ENCODE data around the gene CCBE1.

CCBE1 gene

DNA sequence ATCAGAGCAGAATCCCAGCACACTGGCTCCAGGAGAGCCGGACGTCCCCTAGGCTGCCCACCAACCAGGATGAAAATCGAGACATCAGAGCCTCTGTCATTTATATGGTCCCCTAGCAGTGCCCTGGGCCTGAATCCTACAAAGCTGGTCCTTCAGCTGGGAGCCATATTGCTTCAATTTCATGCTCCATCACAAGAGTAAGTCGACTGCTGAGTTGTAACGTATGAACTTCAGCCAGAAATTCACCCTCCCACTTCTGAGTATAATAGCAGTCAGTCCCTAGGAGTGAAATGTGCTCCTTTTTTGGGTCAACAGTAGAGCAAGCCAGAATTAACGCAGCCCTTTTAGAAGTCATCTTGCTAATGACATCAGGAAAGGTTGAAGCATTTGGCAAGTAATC, 126.4 kb downstream of the CCBE1 start:
- DNase-seq (ENCODE audit: low read depth in 2 of 2), result no peak

- no peak for DNase-seq (ENCODE audit: low read depth in 2 of 2)
Observed at GRCh38 chr18:59570101-59570775, 127.0 kb downstream of the CCBE1 start.

GRCh38 chr18:59569390-59569791, 127.8 kb downstream of the CCBE1 start:
- DNase-seq (ENCODE audit: low read depth in 2 of 2), result no peak

- no peak for DNase-seq (ENCODE audit: low read depth in 2 of 2)
Observed at GRCh38 chr18:59567431-59567830, 129.8 kb downstream of the CCBE1 start.

DNA sequence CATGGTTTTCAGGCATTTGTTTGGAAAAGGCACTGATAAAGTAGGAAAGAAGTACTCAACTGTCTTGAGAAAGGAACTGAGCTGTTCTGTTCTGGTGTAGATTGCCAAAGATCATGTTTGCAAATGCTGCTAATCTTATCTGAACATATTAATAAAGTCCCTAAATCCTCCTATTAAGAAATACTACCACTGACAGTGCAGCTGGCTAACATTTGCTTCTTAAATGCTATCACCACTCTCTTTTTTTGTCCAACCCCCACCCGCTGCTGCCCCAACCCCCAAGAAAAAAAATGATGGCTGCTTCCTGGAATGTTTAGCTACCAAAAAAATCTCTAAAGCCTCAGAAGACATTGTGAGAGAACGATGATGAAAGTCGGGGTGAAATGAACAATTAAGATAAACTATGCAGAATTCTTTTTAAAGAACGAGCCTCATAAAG, 130.7 kb downstream of the CCBE1 start:
- DNase-seq (ENCODE audit: low read depth in 2 of 2), result no peak

DNA sequence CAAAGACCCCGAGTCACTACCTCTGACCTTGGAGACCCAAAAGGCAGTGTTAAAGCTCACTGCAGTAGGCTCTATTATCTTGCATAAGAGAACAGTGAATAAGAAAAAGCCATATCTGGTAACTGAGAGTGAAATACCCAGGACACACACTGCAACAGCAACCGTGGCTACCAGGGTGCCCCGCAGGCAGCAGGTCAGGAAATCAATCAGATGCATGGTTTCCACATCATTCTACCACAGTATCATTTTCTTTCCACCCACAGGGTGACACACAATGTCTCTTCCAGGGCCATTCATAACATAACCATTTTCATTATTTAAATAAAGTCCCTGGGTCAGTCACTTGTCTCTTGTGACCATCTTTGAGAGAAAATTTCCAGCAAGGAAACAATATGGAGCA, 131.3 kb downstream of the CCBE1 start:
- DNase-seq (ENCODE audit: low read depth in 2 of 2), result no peak

GRCh38 chr18:59564561-59564960, 132.7 kb downstream of the CCBE1 start:
- DNase-seq (ENCODE audit: low read depth in 2 of 2), result no peak

DNA sequence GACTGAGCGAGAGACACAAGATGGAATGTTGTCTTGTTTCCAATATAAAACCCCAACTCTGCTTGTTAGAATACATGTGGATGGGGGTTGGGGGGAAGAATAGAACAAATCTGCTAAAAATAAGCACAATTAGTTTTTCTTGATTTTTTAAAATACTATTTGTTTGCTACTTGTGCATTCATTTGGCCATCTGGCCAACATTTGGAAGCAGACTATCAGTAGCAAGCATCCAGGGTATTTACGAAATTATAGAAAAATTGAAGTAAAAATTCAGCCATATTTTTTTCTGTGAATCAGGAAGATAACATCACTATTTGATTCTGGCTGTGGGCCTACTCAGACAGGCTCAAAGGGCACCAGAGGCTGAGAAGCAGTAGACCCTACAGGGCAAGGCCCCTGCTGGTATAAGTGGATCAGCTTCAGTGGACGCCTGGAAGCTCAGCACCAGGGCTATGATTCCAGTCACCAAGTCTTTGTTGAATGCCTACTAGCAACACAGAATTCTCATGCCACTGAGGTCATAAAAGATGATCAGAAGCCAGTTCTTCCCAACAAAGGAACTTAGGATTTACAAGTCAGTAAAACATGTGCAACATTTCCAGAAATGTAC, 133.9 kb downstream of the CCBE1 start:
- no peak for DNase-seq (ENCODE audit: low read depth in 2 of 2)

- no peak for DNase-seq (ENCODE audit: low read depth in 2 of 2)
Observed at GRCh38 chr18:59562751-59563150, 134.5 kb downstream of the CCBE1 start.

DNA sequence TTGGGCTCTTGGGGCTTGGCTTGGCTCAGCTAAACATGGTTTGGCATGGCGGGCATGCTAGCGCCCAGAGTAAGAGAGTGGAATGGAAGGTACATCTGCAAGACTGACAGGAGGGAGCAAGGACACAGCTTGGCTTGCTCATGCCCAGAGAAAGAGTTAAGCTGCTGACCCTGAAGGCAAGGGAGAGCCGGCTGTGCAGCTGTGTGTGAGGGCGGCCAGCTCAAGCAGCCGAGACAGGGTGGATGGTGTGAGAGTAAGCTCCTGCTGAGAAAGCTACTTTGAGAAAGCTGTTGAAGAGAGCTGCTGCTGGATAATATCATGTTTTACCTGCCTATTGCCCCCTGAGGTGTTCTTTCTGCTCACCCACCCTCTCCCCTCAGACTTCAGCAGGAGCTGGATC, 135.6 kb downstream of the CCBE1 start:
- no peak for DNase-seq (ENCODE audit: low read depth in 2 of 2)

DNA sequence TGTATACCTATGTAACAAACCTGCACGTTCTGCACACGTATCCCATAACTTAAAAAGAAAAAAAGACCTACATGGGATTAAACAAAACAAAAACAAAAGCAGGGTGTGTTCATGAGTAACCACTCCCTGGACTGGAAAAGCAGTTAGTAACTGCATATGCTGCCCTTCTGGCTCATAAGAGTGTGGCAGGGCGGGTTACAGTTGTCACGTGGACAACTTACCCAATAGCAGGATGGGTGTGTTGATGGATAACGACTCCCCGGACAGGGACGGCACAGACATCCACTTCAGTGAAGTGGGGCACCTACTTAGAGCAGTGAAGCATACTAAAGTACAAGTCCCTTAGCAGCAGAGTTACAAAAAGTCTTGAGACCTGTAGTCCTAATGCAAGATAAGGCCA, 136.7 kb downstream of the CCBE1 start:
- DNase-seq (ENCODE audit: low read depth in 2 of 2), result no peak

DNA sequence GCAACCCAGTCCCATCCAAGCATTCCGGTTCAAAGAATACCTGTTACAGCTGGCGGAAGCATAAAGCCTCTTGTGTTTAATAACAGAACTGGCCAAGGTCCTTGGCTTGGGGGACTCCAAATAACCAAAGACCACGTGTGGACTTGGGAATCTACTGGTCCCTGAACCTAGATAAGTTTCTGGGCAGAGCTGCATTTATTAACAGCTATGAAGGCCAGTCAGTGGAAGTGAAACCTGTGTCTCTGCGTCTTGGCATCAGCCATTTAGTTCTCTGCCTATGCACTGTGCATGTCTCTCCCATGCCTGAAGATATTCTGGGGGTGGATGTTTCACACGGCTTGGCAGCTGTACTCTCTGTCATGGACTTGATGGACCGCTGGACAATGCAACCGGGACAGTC, 137.7 kb downstream of the CCBE1 start:
- DNase-seq (ENCODE audit: low read depth in 2 of 2), result no peak

DNA sequence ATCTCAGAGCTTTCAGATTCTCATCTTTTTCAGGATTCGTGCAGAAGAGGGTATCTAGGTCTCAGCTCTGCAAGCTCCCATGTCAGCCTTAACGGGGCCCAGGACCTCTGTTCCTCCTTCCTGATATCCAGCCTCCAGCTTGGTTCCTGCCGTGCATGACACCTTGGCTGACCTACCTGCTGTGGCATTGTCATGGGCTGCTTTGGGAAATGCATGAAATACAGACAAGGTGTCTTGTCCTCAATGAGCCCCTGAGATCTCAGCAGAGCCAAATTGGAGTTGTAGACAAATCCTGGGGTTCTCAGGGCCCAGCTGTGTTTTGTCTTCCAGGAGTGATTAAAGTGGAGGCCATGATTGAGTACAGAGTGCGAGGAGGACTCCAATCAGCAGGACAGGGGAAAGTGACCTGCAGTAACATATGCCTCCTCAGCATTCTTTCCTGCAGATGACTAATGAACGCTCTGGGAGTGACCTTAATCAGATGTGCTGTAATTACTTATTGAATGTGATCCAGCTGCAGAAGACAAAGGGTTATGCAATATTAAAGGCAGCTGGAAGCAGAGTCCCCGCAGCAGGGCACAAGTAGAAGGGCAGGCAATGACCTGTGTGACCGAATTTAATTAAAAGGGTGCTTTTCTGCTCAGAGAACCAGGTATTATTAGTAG, 141.1 kb downstream of the CCBE1 start:
- no peak for DNase-seq (ENCODE audit: low read depth in 2 of 2)

DNA sequence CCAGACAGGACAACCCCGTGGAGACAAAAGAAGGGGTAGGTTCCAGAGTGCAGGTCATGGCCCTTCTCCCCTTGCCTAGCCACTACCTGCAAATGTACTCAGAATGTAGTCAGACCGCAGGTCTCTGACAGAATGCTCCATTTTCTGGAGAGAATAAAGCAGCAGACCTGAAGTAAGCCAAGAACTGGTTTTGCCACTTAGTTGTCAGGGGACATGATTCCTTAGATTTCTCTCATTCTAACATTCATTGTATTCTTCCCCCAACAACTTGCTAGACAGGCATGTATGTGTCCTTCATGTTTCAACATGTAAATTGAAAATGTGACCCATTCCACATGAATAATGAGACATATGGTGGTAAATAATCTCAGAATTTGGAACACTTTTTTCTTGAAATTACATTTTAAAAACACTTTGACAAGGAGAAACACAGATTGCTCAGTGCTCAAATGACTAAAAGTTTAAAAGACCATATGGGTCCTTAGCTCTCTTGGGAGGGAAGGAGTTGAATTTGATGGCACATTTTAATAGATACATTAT, 142.4 kb downstream of the CCBE1 start:
- no peak for DNase-seq (ENCODE audit: low read depth in 2 of 2)

GRCh38 chr18:59553273-59553870, 143.9 kb downstream of the CCBE1 start:
- DNase-seq (ENCODE audit: low read depth in 2 of 2), result no peak

- DNase-seq (ENCODE audit: low read depth in 2 of 2), result no peak
Observed at GRCh38 chr18:59551902-59552635, 145.2 kb downstream of the CCBE1 start.

- DNase-seq (ENCODE audit: low read depth in 2 of 2), result no peak
Observed at GRCh38 chr18:59550174-59550516, 147.1 kb downstream of the CCBE1 start.

- DNase-seq (ENCODE audit: low read depth in 2 of 2), result no peak
Observed at GRCh38 chr18:59549503-59550173, 147.6 kb downstream of the CCBE1 start.

GRCh38 chr18:59547581-59548182, 149.5 kb downstream of the CCBE1 start:
- no peak for DNase-seq (ENCODE audit: low read depth in 2 of 2)

DNA sequence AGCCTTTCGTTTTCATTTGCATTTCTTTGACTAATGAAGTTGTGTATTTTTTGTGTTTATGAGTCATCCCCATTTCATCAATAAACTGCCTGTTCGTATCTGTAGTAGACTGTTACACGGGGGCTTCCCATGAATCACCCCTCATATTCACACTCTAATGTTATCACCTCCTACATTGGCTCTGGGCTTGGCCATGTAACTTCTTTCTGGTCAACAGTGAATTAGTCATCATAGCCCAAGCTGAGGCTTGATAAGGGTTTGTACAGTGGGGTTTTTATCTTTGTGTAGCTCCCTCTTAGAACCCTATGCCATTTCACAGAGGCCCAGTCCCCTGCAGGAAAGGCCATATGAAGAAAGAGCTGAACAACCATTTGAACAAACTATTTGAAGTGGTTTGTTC, 151.0 kb downstream of the CCBE1 start:
- DNase-seq (ENCODE audit: low read depth in 2 of 2), result no peak

- no peak for DNase-seq (ENCODE audit: low read depth in 2 of 2)
Observed at GRCh38 chr18:59540780-59541179, 156.4 kb downstream of the CCBE1 start.
